HEK293T (cell line): Measurements from ENCODE around the gene RHBDL1.

Source experiments
- CTCF ChIA-PET: fragments of 350-600 bp; formaldehyde crosslinking; extraction: SDS; loops from one replicate; lab custom pipeline; 2021; ENCODE audit warnings: antibody characterized with exemption, inconsistent platforms; lab: Yijun Ruan, JAX
- POLR2A ChIA-PET: fragments of 350-600 bp; formaldehyde crosslinking; extraction: SDS; loops from one replicate; lab custom pipeline; 2020; ENCODE audit warnings: antibody characterized with exemption, inconsistent platforms; lab: Yijun Ruan, JAX
- DNase-seq: peaks from one replicate; pipeline ENCODE4 v3.0.0; 2012; ENCODE audit warnings: mixed read lengths; ENCODE audit errors: extremely low spot score
- ARNT ChIP-seq: fragments of 450-650 bp; IDR thresholded peaks from 2 replicates; pipeline ENCODE4 v1.6.1; 2017; ENCODE audit warnings: mild to moderate bottlenecking
- BHLHE40 ChIP-seq: fragments of 450-650 bp; IDR thresholded peaks from 2 replicates; pipeline ENCODE4 v1.6.1; 2016; ENCODE audit warnings: mild to moderate bottlenecking, moderate library complexity, borderline replicate concordance
- CTBP1 ChIP-seq: fragments of 450-650 bp; IDR thresholded peaks from 2 replicates; pipeline ENCODE4 v1.6.1; 2016; ENCODE audit warnings: borderline replicate concordance
- ELF4 ChIP-seq: fragments of 450-650 bp; IDR thresholded peaks from 2 replicates; pipeline ENCODE4 v1.6.1; 2017; ENCODE audit warnings: antibody characterized with exemption
- FOXK2 ChIP-seq: fragments of 450-650 bp; IDR thresholded peaks from 2 replicates; pipeline ENCODE4 v1.6.1; 2016; ENCODE audit warnings: mild to moderate bottlenecking
- FOXM1 ChIP-seq: fragments of 450-650 bp; IDR thresholded peaks from 2 replicates; pipeline ENCODE4 v1.6.1; 2017; ENCODE audit warnings: mild to moderate bottlenecking, borderline replicate concordance
- HDGF ChIP-seq: fragments of 450-650 bp; IDR thresholded peaks from 2 replicates; pipeline ENCODE4 v1.6.1; 2017; ENCODE audit warnings: antibody characterized with exemption, borderline replicate concordance
- L3MBTL2 ChIP-seq: fragments of 450-650 bp; conservative IDR thresholded peaks from 2 replicates; pipeline ENCODE4 v1.6.1; 2016; ENCODE audit warnings: mild to moderate bottlenecking
- LEF1 ChIP-seq: fragments of 450-650 bp; IDR thresholded peaks from 2 replicates; pipeline ENCODE4 v1.6.1; 2017; ENCODE audit warnings: mild to moderate bottlenecking, borderline replicate concordance
- NFRKB ChIP-seq: fragments of 450-650 bp; IDR thresholded peaks from 2 replicates; pipeline ENCODE4 v1.6.1; 2016; ENCODE audit warnings: mild to moderate bottlenecking, moderate library complexity
- PKNOX1 ChIP-seq: fragments of 450-650 bp; IDR thresholded peaks from 2 replicates; pipeline ENCODE4 v1.6.1; 2016
- SP1 ChIP-seq: fragments of 450-650 bp; IDR thresholded peaks from 2 replicates; pipeline ENCODE4 v1.6.1; 2017
- SUZ12 ChIP-seq: fragments of 450-650 bp; IDR thresholded peaks from 2 replicates; pipeline ENCODE4 v1.6.1; 2016; ENCODE audit warnings: mild to moderate bottlenecking
- TARDBP ChIP-seq: fragments of 450-650 bp; IDR thresholded peaks from 2 replicates; pipeline ENCODE4 v1.6.1; 2016
- ZNF384 ChIP-seq: fragments of 450-650 bp; IDR thresholded peaks from 2 replicates; pipeline ENCODE4 v1.6.1; 2016

Gene RHBDL1

GRCh38 chr16:645852-646678 lies 29.4 kb upstream of the RHBDL1 start:
- CTCF ChIA-PET = no interaction called here
- POLR2A ChIA-PET = interaction anchor here (1.0 kb wide), 1 partner anchor 10 kb away, joined by 3 read pairs; the partner anchor contains the start of gene METTL26
- TF ChIP-seq CTBP1 = no peak
- no peak for TF ChIP-seq TARDBP
- TF ChIP-seq ARNT = no peak
- no peak for TF ChIP-seq BHLHE40
- TF ChIP-seq L3MBTL2 = no peak
- TF ChIP-seq ZNF384 = no peak
- TF ChIP-seq SUZ12 = no peak
- no peak for DNase-seq

DNA sequence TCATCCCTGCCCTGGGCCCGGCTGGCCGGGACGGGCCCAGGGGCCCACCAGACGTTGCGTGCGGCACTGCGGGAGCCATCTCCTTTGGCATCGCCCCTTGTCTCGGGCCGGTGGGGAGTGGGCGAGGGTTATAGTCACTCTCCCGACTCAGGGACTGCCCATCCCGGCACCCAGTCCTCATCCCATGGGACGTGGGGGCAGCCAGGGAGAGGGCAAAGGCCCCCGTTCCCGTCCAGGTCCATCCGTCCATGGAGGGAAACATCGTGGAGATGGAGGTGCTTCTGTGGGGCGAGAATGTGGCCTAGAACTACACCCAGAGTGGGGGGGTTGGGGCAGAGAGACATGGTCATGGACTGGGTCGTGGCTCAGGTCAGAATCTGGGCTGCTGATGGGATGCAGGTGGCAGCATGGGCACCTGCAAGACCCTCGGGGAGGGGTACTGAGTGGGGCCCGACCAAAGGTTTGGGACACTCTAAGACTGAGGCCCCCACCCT lies 28.7 kb upstream of the RHBDL1 start:
- DNase-seq = no peak
- POLR2A ChIA-PET = interaction anchor here (2.0 kb wide), 1 partner anchor 10 kb away, joined by 21 read pairs; the partner anchor contains the start of gene METTL26
- CTCF ChIA-PET = no interaction called here
- no peak for TF ChIP-seq CTBP1

DNA sequence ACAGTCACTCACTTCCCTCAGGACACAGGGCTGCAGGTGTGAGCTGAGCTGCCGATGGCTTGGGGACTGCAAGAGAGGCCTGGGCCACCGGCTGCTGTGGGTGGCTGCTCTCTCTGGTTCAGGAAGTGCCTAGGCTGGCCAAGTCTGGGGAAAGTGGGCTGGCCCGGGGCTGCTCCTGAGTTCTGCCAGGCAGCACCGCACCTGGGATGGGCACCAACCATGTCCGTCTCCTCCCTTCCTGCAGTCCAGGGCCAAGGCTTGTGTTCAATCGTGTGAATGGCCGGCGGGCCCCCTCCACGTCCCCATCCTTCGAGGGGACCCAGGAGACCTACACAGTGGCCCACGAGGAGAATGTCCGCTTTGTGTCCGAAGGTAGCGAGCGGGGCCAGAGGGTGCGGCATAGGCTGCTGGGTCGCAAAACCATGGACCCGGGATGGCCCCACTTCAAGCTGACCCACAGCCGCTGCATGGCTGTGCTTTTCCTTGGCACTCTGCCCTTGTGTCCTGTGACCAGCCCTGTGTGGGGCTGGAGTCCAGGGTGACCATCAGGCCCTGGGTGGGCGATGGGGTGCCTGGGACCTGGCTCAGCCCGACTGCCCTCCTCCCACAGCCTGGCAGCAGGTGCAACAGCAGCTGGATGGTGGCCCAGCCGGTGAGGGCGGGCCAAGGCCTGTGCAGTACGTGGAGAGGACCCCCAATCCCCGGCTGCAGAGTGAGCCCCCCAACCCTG lies 28.1 kb upstream of the RHBDL1 start:
- ChIA-PET CTCF (interaction anchor here (1.1 to 1.7 kb wide), 2 partner anchors 29 to 69 kb away, joined by 3 to 4 read pairs; no protein-coding TSS in a partner anchor), POLR2A (interaction anchor here (1.0 to 2.0 kb wide), 5 partner anchors 9 to 78 kb away, joined by 3 to 21 read pairs (median 4); partner anchors contain the start of gene METTL26)
- no peak for DNase-seq
- TF ChIP-seq NFRKB (no peak), LEF1 (no peak), PKNOX1 (no peak), CTBP1 (no peak), ARNT (no peak), L3MBTL2 (no peak), SP1 (no peak), SUZ12 (no peak), ELF4 (no peak), ZNF384 (no peak)

- peak; percentile 59 for DNase-seq
- CTCF ChIA-PET = interaction anchor here (0.6 to 1.7 kb wide), 3 partner anchors 28 to 68 kb away, joined by 3 to 4 read pairs (median 4); no protein-coding TSS in a partner anchor
- TF ChIP-seq L3MBTL2 = no peak
- no peak for TF ChIP-seq BHLHE40
- no peak for TF ChIP-seq PKNOX1
- no peak for TF ChIP-seq ZNF384
- TF ChIP-seq NFRKB = no peak
- TF ChIP-seq FOXM1 = no peak
- TF ChIP-seq HDGF = no peak
- TF ChIP-seq FOXK2 = no peak
- TF ChIP-seq LEF1 = no peak
- POLR2A ChIA-PET = interaction anchor here (0.7 to 2.0 kb wide), 8 partner anchors 9 to 79 kb away, joined by 3 to 21 read pairs (median 4); partner anchors contain the start of genes METTL26, RHOT2 and STUB1
Measured at GRCh38 chr16:648071-648780, 27.2 kb upstream of the RHBDL1 start.

GRCh38 chr16:648781-649589 lies 26.5 kb upstream of the RHBDL1 start, which contains the start of gene WDR90:
Gene WDR90 (plus strand): TSS chr16:649365. CDS start chr16:649417, 52 bp downstream.
- ChIA-PET CTCF (interaction anchor here (1.0 to 1.7 kb wide), 2 partner anchors 27 to 59 kb away, joined by 3 to 4 read pairs; no protein-coding TSS in a partner anchor), POLR2A (interaction anchor here (0.8 to 2.5 kb wide), 14 partner anchors 11 to 139 kb away, joined by 3 to 21 read pairs (median 4); partner anchors contain the start of genes CHTF18, METTL26, RHOT2 and RPUSD1)
- DNase-seq = peak; percentile 92
- TF ChIP-seq L3MBTL2 (peak; percentile 87), SP1 (no peak)

GRCh38 chr16:649631-650030 lies 25.8 kb upstream of the RHBDL1 start:
- no peak for DNase-seq
- TF ChIP-seq HDGF (no peak), LEF1 (no peak)
- ChIA-PET CTCF (interaction anchor here (1.0 kb wide), 1 partner anchor 59 kb away, joined by 3 read pairs; no protein-coding TSS in a partner anchor), POLR2A (interaction anchor here (0.8 to 2.5 kb wide), 11 partner anchors 11 to 139 kb away, joined by 3 to 12 read pairs (median 3); partner anchors contain the start of genes CHTF18, METTL26, RHOT2 and RPUSD1)
